GM12878 (cell line): ENCODE results near the gene MAP1S. TPM values are rescaled to one million over a fixed set of nuclear protein-coding genes. Genes with fewer than 3 reads are reported as not detected.

Experiments used
- CBX3 ChIP-seq: fragments of 200-600 bp; sonication (generic); IDR thresholded peaks from 2 replicates; pipeline ENCODE4 v1.6.1; 2016; ENCODE audit warnings: low read depth, borderline replicate concordance
- CTCF ChIP-seq, 3 experiments: IDR thresholded peaks in 2 of 3; conservative IDR thresholded peaks in 1 of 3; 2 replicates each; pipeline ENCODE4 v1.5.1; 2011; ENCODE audit warnings: low read depth in 3 of 3, low read length in 3 of 3, mild to moderate bottlenecking in 3 of 3, control low read depth in 2 of 3, moderate library complexity in 2 of 3, inconsistent platforms in 1 of 3, mixed read lengths in 1 of 3; ENCODE audit not compliant: control insufficient read depth in 2 of 3, insufficient read depth in 1 of 3; ENCODE audit errors: extremely low read depth in 1 of 3
- CUX1 ChIP-seq: IDR thresholded peaks from 2 replicates; pipeline ENCODE4 v1.6.1; 2012; ENCODE audit warnings: improper control_type of control experiment, low read depth, low read length; ENCODE audit not compliant: insufficient replicate concordance
- HDAC2 ChIP-seq: fragments of 200-600 bp; sonication (generic); IDR thresholded peaks from 2 replicates; pipeline ENCODE4 v1.6.1; 2017
- IRF3 ChIP-seq: fragments of 450-650 bp; IDR thresholded peaks from 2 replicates; pipeline ENCODE4 v1.6.1; 2014; ENCODE audit warnings: mild to moderate bottlenecking
- MAX ChIP-seq: IDR thresholded peaks from 2 replicates; pipeline ENCODE4 v1.6.1; 2012; ENCODE audit warnings: low read depth, low read length, improper control_type of control experiment
- MTA3 ChIP-seq: IDR thresholded peaks from 2 replicates; pipeline ENCODE4 v1.6.1; 2012; ENCODE audit warnings: low read length, inconsistent platforms, borderline replicate concordance
- RAD21 ChIP-seq: IDR thresholded peaks from 2 replicates; pipeline ENCODE4 v1.6.1; 2011; ENCODE audit warnings: mild to moderate bottlenecking, low read depth, low read length, moderate library complexity; ENCODE audit not compliant: insufficient read depth
- RELA ChIP-seq: fragments of 450-650 bp; IDR thresholded peaks from 2 replicates; pipeline ENCODE4 v1.8.0; 2014; ENCODE audit warnings: borderline replicate concordance; ENCODE audit not compliant: partially characterized antibody
- REST ChIP-seq: IDR thresholded peaks from 2 replicates; pipeline ENCODE4 v1.6.1; 2012; ENCODE audit warnings: mild to moderate bottlenecking, low read depth, low read length
- SMAD5 ChIP-seq: IDR thresholded peaks from 2 replicates; pipeline ENCODE4 v1.6.1; 2016; ENCODE audit warnings: antibody characterized with exemption, low read depth
- SPI1 ChIP-seq: IDR thresholded peaks from 2 replicates; pipeline ENCODE4 v1.6.1; 2011; ENCODE audit warnings: low read depth, mild to moderate bottlenecking, low read length, moderate library complexity, borderline replicate concordance; ENCODE audit not compliant: insufficient read depth
- YY1 ChIP-seq: IDR thresholded peaks from 2 replicates; pipeline ENCODE4 v1.6.1; 2011; ENCODE audit warnings: low read depth, mild to moderate bottlenecking, low read length
- polyA plus RNA-seq, 11 experiments: library from polyadenylated mRNA; depleted of rRNA in 4 of 11; unstranded in 6 of 11; stranded (reverse) in 5 of 11; fragments of >200 nt; fragmentation: Nextera tagmentation in 4 of 11; fragmentation: Illumina TruSeq in 1 of 11; extraction: Ambion mirVana in 4 of 11; extraction: Trizol in 1 of 11; gene quantifications; 1 replicate in 1 of 11; 2 replicates in 10 of 11; pipeline versions ENCODE4 v1.2.1 to v1.2.3, GENCODE V29; 2011 to 2016; ENCODE audit warnings: inconsistent platforms in 2 of 11, missing spikeins in 2 of 11, low read depth in 1 of 11
- total RNA-seq, 4 experiments: library from RNA; depleted of rRNA in 3 of 4; stranded (reverse); fragments of >200 nt in 3 of 4; fragmentation: Illumina TruSeq in 1 of 4; extraction: Trizol in 1 of 4; gene quantifications; 2 replicates each; pipeline versions ENCODE4 v1.2.1 to v1.2.3, GENCODE V29; 2013 to 2021
- TF ChIP-seq, protein P1 (sequence below): fragments of 450-650 bp; IDR thresholded peaks from 2 replicates; pipeline ENCODE4 v1.6.1; 2018; ENCODE audit warnings: borderline replicate concordance, mild to moderate bottlenecking; ENCODE audit not compliant: partially characterized antibody

MAP1S gene
- total and polyA plus RNA-seq, 10 of the 15 experiments (the other 5 are each of a cell fraction or from before 2014, with no cell fraction given): 2.1 to 63.9 (median 15.0) TPM

GRCh38 chr19:17703824-17704463, 15.3 kb upstream of the MAP1S start (continued):
- peak; percentile 82 to 93 (median 88) for TF ChIP-seq CTCF (IDR thresholded peaks at IDR 0.05 in 2 of 3, conservative IDR thresholded peaks at IDR 0.05 in 1 of 3; ENCODE audit: control insufficient read depth in 2 of 3, extremely low read depth in 1 of 3, insufficient read depth in 1 of 3, low read depth in 3 of 3, low read length in 3 of 3)
- TF ChIP-seq SPI1: no peak
- TF ChIP-seq REST: no peak
- TF ChIP-seq CBX3: no peak
- no peak for TF ChIP-seq RELA
- TF ChIP-seq IRF3: no peak
- no peak for TF ChIP-seq MAX
- no peak for TF ChIP-seq CUX1
- TF ChIP-seq RAD21: peak; percentile 80
- TF ChIP-seq YY1: peak; percentile 55; the same call in 1 of the 2 replicates
- no peak for TF ChIP-seq MTA3
- TF ChIP-seq, protein P1, sequence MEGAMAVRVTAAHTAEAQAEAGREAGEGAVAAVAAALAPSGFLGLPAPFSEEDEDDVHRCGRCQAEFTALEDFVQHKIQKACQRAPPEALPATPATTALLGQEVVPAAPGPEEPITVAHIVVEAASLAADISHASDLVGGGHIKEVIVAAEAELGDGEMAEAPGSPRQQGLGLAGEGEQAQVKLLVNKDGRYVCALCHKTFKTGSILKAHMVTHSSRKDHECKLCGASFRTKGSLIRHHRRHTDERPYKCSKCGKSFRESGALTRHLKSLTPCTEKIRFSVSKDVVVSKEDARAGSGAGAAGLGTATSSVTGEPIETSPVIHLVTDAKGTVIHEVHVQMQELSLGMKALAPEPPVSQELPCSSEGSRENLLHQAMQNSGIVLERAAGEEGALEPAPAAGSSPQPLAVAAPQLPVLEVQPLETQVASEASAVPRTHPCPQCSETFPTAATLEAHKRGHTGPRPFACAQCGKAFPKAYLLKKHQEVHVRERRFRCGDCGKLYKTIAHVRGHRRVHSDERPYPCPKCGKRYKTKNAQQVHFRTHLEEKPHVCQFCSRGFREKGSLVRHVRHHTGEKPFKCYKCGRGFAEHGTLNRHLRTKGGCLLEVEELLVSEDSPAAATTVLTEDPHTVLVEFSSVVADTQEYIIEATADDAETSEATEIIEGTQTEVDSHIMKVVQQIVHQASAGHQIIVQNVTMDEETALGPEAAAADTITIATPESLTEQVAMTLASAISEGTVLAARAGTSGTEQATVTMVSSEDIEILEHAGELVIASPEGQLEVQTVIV: no peak
- no peak for TF ChIP-seq SMAD5
- TF ChIP-seq HDAC2: no peak
